Activated naive CD8-positive, alpha-beta T cell (primary cell): ENCODE data around the gene PALLD.
A peak's percentile ranks its signal among the peaks of the same experiment; 100 is the strongest.

Source experiments
- H3K27ac Mint-ChIP-seq: one replicate; pipeline ENCODE4 v1.8.0; 2021; ENCODE audit warnings: mixed read lengths
- H3K27me3 Mint-ChIP-seq: one replicate; pipeline ENCODE4 v1.8.0; 2021; ENCODE audit warnings: mixed read lengths
- H3K36me3 Mint-ChIP-seq: one replicate; pipeline ENCODE4 v1.8.0; 2021; ENCODE audit warnings: mixed read lengths
- H3K4me1 Mint-ChIP-seq: one replicate; pipeline ENCODE4 v1.8.0; 2021; ENCODE audit warnings: low read depth, mixed read lengths
- H3K4me3 Mint-ChIP-seq: one replicate; pipeline ENCODE4 v1.8.0; 2021; ENCODE audit warnings: mild to moderate bottlenecking, mixed read lengths
- H3K9me3 Mint-ChIP-seq: one replicate; pipeline ENCODE4 v1.8.0; 2021; ENCODE audit warnings: low read depth, mixed read lengths

Gene PALLD

DNA sequence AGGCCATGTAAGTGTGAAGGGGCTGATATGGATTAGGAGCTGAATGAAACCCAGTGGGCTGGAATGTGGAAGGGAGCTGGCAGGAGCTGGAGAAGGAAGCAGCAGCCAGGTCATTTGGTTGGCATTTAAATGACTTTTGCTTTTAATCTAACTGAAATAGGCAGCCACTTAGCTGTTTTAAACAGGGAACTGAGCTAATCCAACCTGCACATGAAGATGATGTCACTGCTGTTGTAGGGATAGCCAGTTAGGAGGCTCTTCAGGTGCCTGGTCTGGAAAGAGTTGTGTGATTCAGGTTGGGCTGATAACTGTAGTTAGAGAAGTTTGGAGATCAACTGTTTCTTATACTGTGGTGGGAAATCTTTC is 122.4 kb downstream of the PALLD start:
- no peaks in the 10 kb centered on the region for H3K36me3 Mint-ChIP-seq
- H3K4me3 Mint-ChIP-seq, result no peak overlapping the region
- H3K9me3 Mint-ChIP-seq, result no peaks in the 10 kb centered on the region
- peaks cover 7% of the 10 kb centered on the region for H3K27me3 Mint-ChIP-seq
- H3K27ac Mint-ChIP-seq, result no peak overlapping the region
- H3K4me1 Mint-ChIP-seq, result no peaks in the 10 kb centered on the region

DNA sequence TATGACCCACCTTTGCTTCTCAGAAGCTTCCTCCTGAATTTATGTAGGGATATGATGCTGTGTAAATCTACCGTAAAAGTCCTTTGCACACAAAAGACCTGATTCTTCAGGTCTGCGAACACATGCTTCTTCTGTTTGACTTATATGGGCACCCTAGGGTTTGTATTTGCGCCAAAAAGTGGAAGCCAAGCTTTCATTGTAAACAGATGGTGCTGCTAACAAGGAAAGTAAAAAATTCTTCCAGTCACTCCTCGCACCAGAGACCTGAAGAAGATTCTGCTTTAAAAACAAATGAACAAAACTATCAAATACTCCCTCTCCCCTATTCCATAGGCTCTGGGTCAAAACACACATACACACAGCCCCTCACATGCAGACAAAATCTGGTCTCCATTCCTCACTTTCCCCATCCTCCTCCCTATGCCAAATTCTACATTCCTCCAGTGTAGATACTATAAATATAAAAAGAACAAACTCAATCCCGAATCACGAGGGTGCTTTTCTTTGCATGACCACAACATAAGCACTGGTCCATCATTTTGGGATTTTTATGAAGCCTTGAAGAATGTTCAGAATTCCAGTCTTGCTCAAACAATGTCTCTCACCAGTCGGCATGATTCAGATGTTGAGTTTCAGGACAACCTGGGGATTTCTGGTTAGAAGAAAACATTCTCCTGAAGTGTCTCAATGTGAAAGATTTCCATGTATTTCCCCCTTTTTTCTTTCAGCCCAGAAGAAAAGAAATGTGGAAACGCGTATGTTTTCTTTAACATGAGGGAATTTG is 125.1 kb downstream of the PALLD start:
- no peaks in the 10 kb centered on the region for H3K36me3 Mint-ChIP-seq
- no peaks in the 10 kb centered on the region for H3K4me1 Mint-ChIP-seq
- no peaks in the 10 kb centered on the region for H3K9me3 Mint-ChIP-seq
- H3K27me3 Mint-ChIP-seq, result peaks cover 11% of the 10 kb centered on the region
- H3K27ac Mint-ChIP-seq, result no peak overlapping the region
- H3K4me3 Mint-ChIP-seq, result no peak overlapping the region

DNA sequence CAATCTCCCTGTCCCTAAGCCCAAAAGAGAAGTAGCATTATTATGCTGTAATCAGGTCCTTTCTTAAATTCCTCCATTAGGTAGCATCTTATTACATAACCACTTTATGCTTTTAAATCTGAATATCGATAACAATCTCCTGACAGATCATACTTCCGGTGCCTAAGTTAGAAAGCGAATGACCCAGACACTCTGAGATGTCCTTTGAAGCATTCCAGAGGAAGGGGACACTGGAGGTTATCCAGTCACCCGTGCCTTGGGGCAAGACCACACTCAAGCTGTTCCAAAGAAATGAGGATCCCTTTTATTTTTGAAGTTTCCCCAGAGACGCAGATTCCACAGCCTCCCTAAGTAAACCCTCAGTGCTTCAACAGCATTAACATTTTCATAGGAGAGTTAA is 125.7 kb downstream of the PALLD start:
- Mint-ChIP-seq H3K27me3 (peaks cover 11% of the 10 kb centered on the region), H3K4me3 (no peak overlapping the region), H3K36me3 (no peaks in the 10 kb centered on the region), H3K9me3 (no peaks in the 10 kb centered on the region), H3K27ac (no peak overlapping the region), H3K4me1 (no peaks in the 10 kb centered on the region)

DNA sequence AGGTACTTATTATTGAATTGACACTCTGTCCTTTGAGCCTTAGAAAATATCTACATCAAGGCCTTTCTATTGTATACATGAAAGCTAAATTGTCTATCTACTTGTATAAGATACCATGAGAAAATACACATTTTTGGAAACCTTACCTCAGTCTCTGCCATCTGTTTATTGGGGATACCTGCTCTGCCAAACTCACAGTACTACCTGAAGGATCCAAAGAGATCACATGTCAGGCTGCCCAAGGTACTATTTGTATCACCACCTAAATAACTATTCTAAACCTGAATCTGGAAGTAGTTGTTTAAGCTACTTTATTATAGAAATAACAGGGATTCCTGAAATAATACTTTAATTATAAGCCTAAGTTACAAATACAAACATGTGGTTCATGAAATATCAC is 126.2 kb downstream of the PALLD start:
- peaks cover 11% of the 10 kb centered on the region for H3K27me3 Mint-ChIP-seq
- H3K4me1 Mint-ChIP-seq, result no peaks in the 10 kb centered on the region
- H3K4me3 Mint-ChIP-seq, result no peak overlapping the region
- H3K36me3 Mint-ChIP-seq, result no peaks in the 10 kb centered on the region
- H3K9me3 Mint-ChIP-seq, result no peaks in the 10 kb centered on the region
- no peak overlapping the region for H3K27ac Mint-ChIP-seq

DNA sequence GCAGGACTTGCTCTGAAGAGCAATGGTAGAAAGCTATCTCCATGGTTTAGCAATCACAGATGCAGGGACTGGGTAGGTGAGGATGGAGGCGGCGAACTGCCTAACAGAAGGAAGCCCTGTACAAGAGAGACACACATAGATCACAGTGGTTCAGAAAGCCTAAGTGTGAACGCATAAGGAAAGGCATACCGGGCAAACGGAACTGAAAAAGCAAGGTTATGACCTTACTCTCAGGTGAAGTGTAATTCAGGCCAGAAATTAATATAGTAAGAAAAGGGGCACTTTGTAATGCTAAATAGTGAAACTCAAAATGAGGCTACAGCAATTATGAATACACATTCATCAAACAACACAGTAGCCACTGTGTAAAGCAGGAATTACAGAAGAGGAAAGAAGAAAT is 126.6 kb downstream of the PALLD start:
- Mint-ChIP-seq H3K4me1 (no peaks in the 10 kb centered on the region), H3K9me3 (no peaks in the 10 kb centered on the region), H3K27me3 (peaks cover 11% of the 10 kb centered on the region), H3K27ac (no peak overlapping the region), H3K36me3 (no peaks in the 10 kb centered on the region), H3K4me3 (no peak overlapping the region)

DNA sequence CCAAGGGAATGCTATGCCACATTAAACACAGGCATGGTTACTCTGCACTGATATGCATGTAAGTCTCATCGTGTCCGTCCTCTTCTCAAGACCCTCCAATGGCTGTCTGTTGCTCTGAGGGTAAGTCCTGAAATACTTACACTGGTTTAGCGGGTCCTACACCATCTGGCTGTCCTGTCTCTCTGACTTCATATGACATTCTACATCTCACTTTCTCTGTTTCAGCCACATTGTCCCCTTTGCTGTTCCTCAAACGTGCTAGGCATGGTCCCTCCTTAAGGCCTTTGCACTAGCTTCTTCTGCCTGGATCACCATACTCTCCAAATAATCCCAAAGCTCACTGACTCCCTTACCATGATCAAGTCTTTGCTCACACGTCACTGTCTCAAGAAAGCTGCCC is 131.4 kb downstream of the PALLD start:
- H3K36me3 Mint-ChIP-seq, result no peaks in the 10 kb centered on the region
- H3K27ac Mint-ChIP-seq, result no peak overlapping the region
- no peaks in the 10 kb centered on the region for H3K9me3 Mint-ChIP-seq
- H3K4me1 Mint-ChIP-seq, result peaks cover 9% of the 10 kb centered on the region
- peaks cover 16% of the 10 kb centered on the region for H3K27me3 Mint-ChIP-seq
- H3K4me3 Mint-ChIP-seq, result no peak overlapping the region

DNA sequence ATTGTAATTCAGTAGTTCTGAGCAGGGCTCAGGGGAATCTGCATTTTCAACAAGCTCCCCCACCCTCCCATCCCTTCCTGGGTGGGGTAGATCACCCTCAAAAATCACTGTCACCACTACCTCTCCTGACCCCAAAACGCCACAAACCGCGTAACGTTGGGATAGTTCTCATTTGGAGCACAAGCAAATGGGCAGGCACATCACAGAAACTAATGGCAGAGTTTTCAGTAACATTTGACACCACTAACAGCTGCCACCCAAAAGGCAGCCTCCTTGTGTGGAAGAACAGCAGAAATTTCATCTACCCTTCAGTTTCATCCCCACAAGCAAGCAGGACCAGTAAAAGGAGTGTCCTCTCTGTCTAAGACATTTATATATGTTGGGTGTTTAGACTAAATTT is 132.7 kb downstream of the PALLD start:
- Mint-ChIP-seq H3K4me1 (peaks cover 9% of the 10 kb centered on the region), H3K4me3 (no peak overlapping the region), H3K27ac (no peak overlapping the region), H3K27me3 (peaks cover 23% of the 10 kb centered on the region), H3K9me3 (no peaks in the 10 kb centered on the region), H3K36me3 (no peaks in the 10 kb centered on the region)

DNA sequence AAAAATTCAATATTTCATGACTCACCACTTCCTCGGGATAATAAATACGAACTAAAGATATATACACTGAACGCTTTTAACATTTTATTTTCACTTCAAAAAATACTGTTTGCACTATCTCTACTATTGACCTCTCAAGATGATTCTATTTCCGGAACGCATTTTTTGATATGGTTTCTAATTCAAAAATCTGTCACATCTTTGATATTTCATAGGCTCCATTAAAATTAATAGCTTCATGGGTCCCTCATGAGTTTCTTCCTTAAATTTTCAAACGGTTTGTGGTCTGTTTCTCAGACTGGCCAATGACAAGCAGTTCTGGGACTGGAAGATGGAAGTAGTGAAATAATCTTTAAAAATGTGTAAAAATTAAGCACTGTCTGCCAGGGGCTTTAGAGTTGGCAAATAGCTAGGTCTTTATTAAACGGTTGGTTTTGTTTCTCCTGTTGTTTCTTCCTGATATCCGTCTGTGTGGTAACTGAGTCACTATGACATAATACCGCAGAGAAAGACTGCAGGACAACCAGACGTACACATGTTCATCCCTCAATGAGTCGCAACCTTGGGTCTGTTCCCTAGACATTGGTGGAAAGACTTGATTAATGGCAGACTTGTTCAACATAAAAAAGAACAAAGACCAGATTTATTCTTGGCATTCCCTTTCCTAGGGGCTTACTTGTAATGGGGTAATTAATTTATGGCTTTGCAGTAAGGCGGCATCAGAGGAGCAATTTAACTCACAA is 133.8 kb downstream of the PALLD start:
- H3K9me3 Mint-ChIP-seq, result no peaks in the 10 kb centered on the region
- no peaks in the 10 kb centered on the region for H3K36me3 Mint-ChIP-seq
- peaks cover 31% of the 10 kb centered on the region for H3K27me3 Mint-ChIP-seq
- no peak overlapping the region for H3K27ac Mint-ChIP-seq
- H3K4me3 Mint-ChIP-seq, result peak overlapping the region; percentile 30
- H3K4me1 Mint-ChIP-seq, result peaks cover 9% of the 10 kb centered on the region

DNA sequence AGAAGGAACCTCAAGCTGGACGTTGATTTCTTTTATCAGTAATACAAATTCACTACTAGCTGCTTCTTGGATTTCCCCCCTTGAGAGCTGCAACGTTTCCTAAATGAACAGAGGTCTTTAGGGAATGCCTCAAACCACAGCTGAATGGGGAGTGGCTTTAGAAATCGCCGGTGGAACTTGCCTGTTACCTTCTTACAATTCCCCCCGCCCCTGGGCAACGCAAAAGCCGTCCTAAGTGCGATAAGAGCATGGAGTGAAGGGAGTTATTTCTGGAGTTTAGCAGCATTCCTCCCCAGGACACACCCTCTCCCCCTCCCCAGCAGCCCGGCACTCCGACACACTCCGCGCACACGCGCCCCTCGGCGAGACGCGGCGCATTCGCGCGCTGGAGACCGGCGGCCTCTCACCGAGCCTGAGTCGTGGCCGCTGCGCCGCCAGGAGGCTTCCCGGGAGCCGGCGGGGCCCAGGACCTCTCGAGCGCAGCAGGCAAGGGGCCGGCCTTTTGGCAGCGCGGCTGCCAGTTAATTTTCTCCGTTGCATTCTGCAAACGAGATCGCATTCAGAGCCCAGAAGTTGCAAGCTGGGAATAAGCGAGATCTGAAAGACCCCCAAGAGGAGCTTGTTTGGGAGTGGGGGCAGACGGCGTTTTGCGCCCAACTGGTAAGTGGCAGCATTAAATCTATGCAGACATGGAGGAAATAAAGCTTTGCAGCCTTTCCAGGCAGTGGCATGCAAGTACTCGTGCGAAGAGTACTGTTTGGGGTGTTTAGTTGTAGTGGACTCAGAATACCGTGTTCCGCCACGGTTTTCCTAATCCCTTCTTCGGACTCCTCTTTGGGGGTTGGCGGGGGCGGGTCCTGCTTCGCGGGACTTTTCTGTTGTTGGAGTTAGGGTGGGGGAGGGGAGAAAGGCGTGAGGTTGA is 134.7 kb downstream of the PALLD start:
- Mint-ChIP-seq H3K9me3 (no peaks in the 10 kb centered on the region), H3K4me1 (peaks cover 9% of the 10 kb centered on the region), H3K36me3 (no peaks in the 10 kb centered on the region), H3K27ac (no peak overlapping the region), H3K27me3 (peaks cover 34% of the 10 kb centered on the region), H3K4me3 (peak overlapping the region; percentile 43)

DNA sequence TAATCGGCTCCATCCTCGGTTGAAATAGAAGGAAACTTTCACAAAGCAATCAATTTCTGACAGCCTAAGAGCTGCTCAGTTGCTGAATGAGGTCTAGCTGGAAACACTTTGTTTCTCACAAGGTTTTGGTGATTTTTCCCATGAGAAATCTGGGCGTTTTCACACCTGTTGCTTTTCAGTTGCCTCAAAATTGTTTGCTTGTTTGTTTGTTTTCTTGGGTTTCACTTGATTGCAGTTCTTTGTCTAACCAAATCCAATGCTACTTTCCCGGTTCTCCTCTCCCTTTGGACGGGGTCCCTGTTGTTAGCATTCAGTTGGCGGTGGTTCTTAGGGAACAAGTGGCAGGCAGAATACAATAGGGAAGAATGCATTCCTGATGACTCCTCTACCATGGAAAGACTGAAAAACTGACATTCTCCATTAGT is 135.5 kb downstream of the PALLD start:
- peaks cover 9% of the 10 kb centered on the region for H3K4me1 Mint-ChIP-seq
- H3K27ac Mint-ChIP-seq, result no peak overlapping the region
- H3K9me3 Mint-ChIP-seq, result no peaks in the 10 kb centered on the region
- peaks cover 33% of the 10 kb centered on the region for H3K27me3 Mint-ChIP-seq
- H3K36me3 Mint-ChIP-seq, result no peaks in the 10 kb centered on the region
- peak overlapping the region; percentile 43 for H3K4me3 Mint-ChIP-seq

DNA sequence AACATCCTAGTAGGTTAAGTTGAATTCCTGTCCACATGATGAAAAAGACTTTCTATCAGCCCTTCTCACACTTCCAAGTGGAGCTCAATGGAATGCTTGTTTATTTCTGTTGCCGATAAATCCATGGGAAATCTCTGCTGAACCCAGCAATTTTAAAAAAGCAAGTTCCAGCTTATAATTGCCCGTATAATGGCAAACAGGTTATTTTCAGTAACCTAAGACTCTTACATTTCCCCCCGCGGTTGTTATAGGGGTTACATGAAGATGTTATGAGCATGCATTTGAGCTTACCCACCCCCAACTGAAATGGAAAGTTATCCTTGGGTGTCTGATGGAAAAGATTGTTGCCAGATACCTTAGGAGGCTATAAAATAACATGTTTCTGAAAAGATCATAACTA is 136.2 kb downstream of the PALLD start:
- no peak overlapping the region for H3K27ac Mint-ChIP-seq
- peaks cover 9% of the 10 kb centered on the region for H3K4me1 Mint-ChIP-seq
- H3K9me3 Mint-ChIP-seq, result no peaks in the 10 kb centered on the region
- H3K36me3 Mint-ChIP-seq, result no peaks in the 10 kb centered on the region
- H3K27me3 Mint-ChIP-seq, result peaks cover 33% of the 10 kb centered on the region
- H3K4me3 Mint-ChIP-seq, result no peak overlapping the region

DNA sequence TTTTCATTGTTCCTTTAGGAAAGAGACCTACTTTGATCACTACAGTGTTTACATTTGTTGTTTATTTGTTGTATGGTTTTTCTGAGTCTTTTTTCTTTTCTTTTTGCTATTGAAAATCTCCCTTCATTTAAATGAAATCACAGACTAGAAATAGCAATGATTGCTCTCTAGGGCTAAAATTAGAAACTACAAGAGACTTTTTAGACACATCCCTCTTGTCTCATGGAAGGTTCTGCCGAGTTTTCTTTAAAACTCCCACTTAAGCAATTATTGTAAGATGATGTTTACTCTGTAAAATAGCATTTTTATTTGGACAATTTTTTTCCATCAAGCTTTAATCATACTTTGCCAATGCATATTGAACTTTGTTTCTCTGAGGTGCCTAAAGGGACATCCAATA is 136.6 kb downstream of the PALLD start:
- H3K9me3 Mint-ChIP-seq, result no peaks in the 10 kb centered on the region
- H3K27me3 Mint-ChIP-seq, result peaks cover 33% of the 10 kb centered on the region
- no peaks in the 10 kb centered on the region for H3K36me3 Mint-ChIP-seq
- no peak overlapping the region for H3K4me3 Mint-ChIP-seq
- H3K27ac Mint-ChIP-seq, result no peak overlapping the region
- H3K4me1 Mint-ChIP-seq, result peaks cover 9% of the 10 kb centered on the region

DNA sequence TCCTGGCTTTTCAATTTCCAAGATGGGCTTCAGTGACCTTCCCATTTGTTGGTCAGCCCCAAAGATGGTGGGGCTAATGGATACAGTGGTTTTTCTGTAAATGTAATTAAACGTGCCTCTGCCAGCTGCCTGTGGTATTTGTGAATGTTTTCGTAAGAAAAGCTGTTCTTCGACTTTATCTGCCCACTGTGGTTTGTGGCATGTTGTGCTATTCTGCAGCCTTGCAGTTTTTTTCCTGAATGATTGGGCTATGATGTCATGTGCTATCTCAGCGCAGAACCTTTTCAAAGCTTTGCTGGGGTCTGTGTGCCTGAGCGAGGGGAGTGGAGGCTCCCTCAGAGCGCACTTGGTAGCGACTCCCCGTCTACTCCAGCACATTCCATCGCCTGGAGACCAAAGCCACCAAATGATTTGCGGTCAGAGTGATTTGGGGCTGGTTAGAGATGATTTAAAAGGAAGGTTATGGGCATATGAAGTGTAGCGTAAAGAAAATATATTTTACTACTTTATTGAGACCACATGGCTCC is 137.5 kb downstream of the PALLD start:
- Mint-ChIP-seq H3K36me3 (no peaks in the 10 kb centered on the region), H3K4me1 (peaks cover 9% of the 10 kb centered on the region), H3K4me3 (no peak overlapping the region), H3K9me3 (no peaks in the 10 kb centered on the region), H3K27ac (no peak overlapping the region), H3K27me3 (peaks cover 30% of the 10 kb centered on the region)

DNA sequence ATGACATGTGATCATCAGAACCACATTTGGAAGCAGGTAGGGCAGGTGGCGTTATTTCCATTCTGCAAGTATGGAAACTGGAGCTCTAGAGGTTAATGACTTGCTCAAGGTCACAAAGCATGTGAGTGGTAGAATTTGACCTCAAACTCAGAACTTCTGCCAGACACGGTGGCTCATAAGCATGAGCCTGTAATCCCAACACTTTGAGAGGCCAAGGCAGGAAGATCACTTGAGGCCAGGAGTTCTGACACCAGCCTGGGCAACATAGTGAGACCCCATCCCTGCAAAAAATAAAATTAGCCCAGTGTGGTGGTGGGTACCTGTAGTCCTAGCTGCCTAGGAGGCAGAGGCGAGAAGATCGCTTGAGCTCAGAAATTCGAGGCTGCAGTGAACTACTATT is 139.2 kb downstream of the PALLD start:
- Mint-ChIP-seq H3K36me3 (no peaks in the 10 kb centered on the region), H3K27ac (no peak overlapping the region), H3K4me1 (peaks cover 6% of the 10 kb centered on the region), H3K27me3 (peaks cover 26% of the 10 kb centered on the region), H3K4me3 (no peak overlapping the region), H3K9me3 (no peaks in the 10 kb centered on the region)
